H1 (cell line): ENCODE results near the gene GABRD. TPM values are rescaled to one million over a fixed set of nuclear protein-coding genes. Genes with fewer than 3 reads are reported as not detected.

Experiments used
- CTCF ChIA-PET: fragments of 300-600 bp; sonication (Branson Sonifier 250); formaldehyde crosslinking; loops from one replicate; lab custom pipeline; 2021; ENCODE audit not compliant: partially characterized antibody; lab: Charles Lee
- POLR2A ChIA-PET: fragments of 300-600 bp; sonication (Branson Sonifier 250); formaldehyde crosslinking; loops from one replicate; lab custom pipeline; 2021; ENCODE audit warnings: inconsistent platforms; ENCODE audit not compliant: partially characterized antibody; lab: Charles Lee
- DNase-seq, 2 experiments: peaks; one replicate each; pipeline versions ENCODE4 v3.0.0 to v3.0.0-alpha.2; 2010 to 2022; ENCODE audit warnings: low spot score in 2 of 2, low read depth in 1 of 2, mixed read lengths in 1 of 2
- FAIRE-seq: peaks from 2 replicates; lab custom pipeline; 2011; peaks lifted over from hg19 to GRCh38; lab: Jason Lieb, UNC
- H2AFZ ChIP-seq: 2 replicates; pipeline ENCODE4 v1.8.1; 2012; ENCODE audit warnings: low read length, inconsistent platforms
- H2AK5ac ChIP-seq: 2 replicates; pipeline ENCODE4 v1.6.1; 2013; ENCODE audit warnings: low read depth, low read length
- H2BK120ac ChIP-seq: replicated peaks from 2 replicates; pipeline ENCODE3; 2013; ENCODE audit warnings: low read depth, low read length, inconsistent platforms
- H2BK12ac ChIP-seq: 2 replicates; pipeline ENCODE4 v1.6.1; 2013; ENCODE audit warnings: low read depth, low read length
- H2BK15ac ChIP-seq: 2 replicates; pipeline ENCODE4 v1.6.1; 2013; ENCODE audit warnings: low read length
- H2BK20ac ChIP-seq: 2 replicates; pipeline ENCODE4 v1.6.1; 2013; ENCODE audit warnings: low read length
- H2BK5ac ChIP-seq: 2 replicates; pipeline ENCODE4 v1.6.1; 2013; ENCODE audit warnings: low read depth, low read length
- H3K14ac ChIP-seq: 2 replicates; pipeline ENCODE4 v1.6.1; 2013; ENCODE audit warnings: inconsistent platforms; ENCODE audit not compliant: insufficient read length
- H3K18ac ChIP-seq: 2 replicates; pipeline ENCODE4 v1.6.1; 2013; ENCODE audit warnings: low read length; ENCODE audit errors: extremely low read depth
- H3K23ac ChIP-seq: 2 replicates; pipeline ENCODE4 v1.6.1; 2013; ENCODE audit warnings: inconsistent platforms; ENCODE audit not compliant: insufficient read length
- H3K23me2 ChIP-seq: 2 replicates; pipeline ENCODE4 v1.6.1; 2013; ENCODE audit warnings: low read depth, low read length
- H3K27ac ChIP-seq: 2 replicates; pipeline ENCODE4 v1.6.1; 2011; ENCODE audit warnings: low read depth, low read length, inconsistent platforms
- H3K27me3 ChIP-seq, 4 experiments: replicated peaks in 1 of 4; 1 replicate in 1 of 4; 2 replicates in 3 of 4; pipeline versions ENCODE4 v1.6.1 to v1.8.1; 2011 to 2013; ENCODE audit warnings: low read length in 3 of 4, mild to moderate bottlenecking in 3 of 4, inconsistent platforms in 2 of 4, mixed read lengths in 2 of 4, moderate library complexity in 1 of 4; ENCODE audit not compliant: control insufficient read depth in 3 of 4, insufficient read depth in 3 of 4; ENCODE audit errors: extremely low read depth in 1 of 4
- H3K36me3 ChIP-seq, 4 experiments: 2 replicates each; pipeline versions ENCODE4 v1.6.1 to v1.8.1; 2011 to 2013; ENCODE audit warnings: mild to moderate bottlenecking in 4 of 4, low read length in 3 of 4, moderate library complexity in 2 of 4, control low read depth in 1 of 4, inconsistent platforms in 1 of 4; ENCODE audit not compliant: insufficient read depth in 4 of 4, control insufficient read depth in 2 of 4
- H3K4ac ChIP-seq: replicated peaks from 2 replicates; pipeline ENCODE3; 2013; ENCODE audit warnings: low read length, low read depth, mixed read lengths, inconsistent platforms; ENCODE audit not compliant: insufficient read length
- H3K4me1 ChIP-seq, 4 experiments: replicated peaks in 1 of 4; 1 replicate in 1 of 4; 2 replicates in 3 of 4; pipeline versions ENCODE4 v1.6.1 to v1.8.1; 2011 to 2013; ENCODE audit warnings: low read length in 3 of 4, inconsistent platforms in 2 of 4, mixed read lengths in 1 of 4; ENCODE audit not compliant: insufficient read depth in 4 of 4, control insufficient read depth in 3 of 4
- H3K4me2 ChIP-seq, 2 experiments: 2 replicates each; pipeline versions ENCODE4 v1.6.1 to v1.8.1; 2011 to 2013; ENCODE audit warnings: low read depth in 2 of 2, low read length in 2 of 2, control low read depth in 1 of 2, inconsistent platforms in 1 of 2, mild to moderate bottlenecking in 1 of 2; ENCODE audit not compliant: insufficient read depth in 1 of 2
- H3K4me3 ChIP-seq, 4 experiments: fragments of 200-600, 300-600 bp in 1 of 4; sonication (generic), shearing (Covaris generic), sonication (Bioruptor Twin) in 1 of 4; 2 replicates each; pipeline versions ENCODE4 v1.5.1 to v1.8.1; 2011 to 2016; ENCODE audit warnings: low read length in 4 of 4, low read depth in 3 of 4, control low read depth in 2 of 4, inconsistent platforms in 2 of 4, mild to moderate bottlenecking in 2 of 4, mixed read lengths in 1 of 4, moderate library complexity in 1 of 4; ENCODE audit not compliant: insufficient read depth in 2 of 4; ENCODE audit errors: extremely low read depth in 1 of 4
- H3K56ac ChIP-seq: replicated peaks from 2 replicates; pipeline ENCODE3; 2013; ENCODE audit warnings: low read depth, mild to moderate bottlenecking, mixed read lengths, low read length, inconsistent platforms; ENCODE audit not compliant: insufficient read length
- H3K79me1 ChIP-seq: 2 replicates; pipeline ENCODE4 v1.6.1; 2013; ENCODE audit warnings: low read depth, low read length, control low read depth
- H3K79me2 ChIP-seq, 2 experiments: 2 replicates each; pipeline versions ENCODE4 v1.6.1 to v1.8.1; 2012 to 2013; ENCODE audit warnings: low read length in 2 of 2, mild to moderate bottlenecking in 2 of 2, inconsistent platforms in 1 of 2; ENCODE audit not compliant: insufficient read depth in 2 of 2, control insufficient read depth in 1 of 2
- H3K9ac ChIP-seq, 4 experiments: replicated peaks in 1 of 4; 1 replicate in 1 of 4; 2 replicates in 3 of 4; pipeline versions ENCODE4 v1.6.1 to v1.8.1; 2011 to 2013; ENCODE audit warnings: low read depth in 3 of 4, low read length in 3 of 4, control low read depth in 2 of 4, mild to moderate bottlenecking in 2 of 4, moderate library complexity in 2 of 4, inconsistent platforms in 1 of 4; ENCODE audit errors: extremely low read depth in 1 of 4
- H3K9me3 ChIP-seq, 2 experiments: 2 replicates each; pipeline versions ENCODE4 v1.6.1 to v1.8.1; 2012 to 2013; ENCODE audit warnings: mild to moderate bottlenecking in 2 of 2, moderate library complexity in 2 of 2, control low read depth in 1 of 2, inconsistent platforms in 1 of 2, low read depth in 1 of 2, low read length in 1 of 2, mixed read lengths in 1 of 2; ENCODE audit not compliant: insufficient read depth in 2 of 2
- H4K20me1 ChIP-seq, 2 experiments: replicated peaks in 1 of 2; 2 replicates each; pipeline versions ENCODE3 to v1.8.1; 2011 to 2013; ENCODE audit warnings: inconsistent platforms in 2 of 2, low read length in 2 of 2, mild to moderate bottlenecking in 1 of 2; ENCODE audit not compliant: insufficient read depth in 2 of 2, control insufficient read depth in 1 of 2
- H4K5ac ChIP-seq: 2 replicates; pipeline ENCODE4 v1.6.1; 2013; ENCODE audit warnings: low read length, low read depth, mixed read lengths, inconsistent platforms; ENCODE audit not compliant: insufficient read length
- H4K8ac ChIP-seq: 2 replicates; pipeline ENCODE4 v1.8.0; 2013; ENCODE audit warnings: mild to moderate bottlenecking, moderate library complexity, low read length, inconsistent platforms; ENCODE audit not compliant: insufficient read depth; ENCODE audit errors: extremely low read depth
- H4K91ac ChIP-seq: replicated peaks from 2 replicates; pipeline ENCODE3; 2013; ENCODE audit warnings: low read length, mixed read lengths, inconsistent platforms; ENCODE audit not compliant: insufficient read length
- BACH1 ChIP-seq: IDR thresholded peaks from 2 replicates; pipeline ENCODE4 v1.6.1; 2012; ENCODE audit warnings: low read length, improper control_type of control experiment
- BRCA1 ChIP-seq: IDR thresholded peaks from 2 replicates; pipeline ENCODE4 v1.6.1; 2012; ENCODE audit warnings: low read depth, low read length, improper control_type of control experiment
- CBX5 ChIP-seq: fragments of 300-800, 300-1000 bp; sonication (generic); IDR thresholded peaks from 2 replicates; pipeline ENCODE4 v1.7.1; 2016; ENCODE audit warnings: antibody characterized with exemption, low read length, low read depth
- CTBP2 ChIP-seq: IDR thresholded peaks from 2 replicates; pipeline ENCODE4 v1.7.0; 2011; ENCODE audit warnings: borderline replicate concordance, mild to moderate bottlenecking, moderate library complexity, mixed read lengths, low read length; ENCODE audit not compliant: insufficient read depth, insufficient read length
- JUND ChIP-seq: IDR thresholded peaks from 2 replicates; pipeline ENCODE4 v1.6.1; 2011; ENCODE audit warnings: mild to moderate bottlenecking, improper control_type of control experiment, low read length
- KDM4A ChIP-seq: IDR thresholded peaks from one replicate; pipeline ENCODE4 v1.7.1; 2012; ENCODE audit warnings: low read depth, mild to moderate bottlenecking, moderate library complexity, low read length, inconsistent platforms; ENCODE audit not compliant: severe bottlenecking
- POLR2AphosphoS5 ChIP-seq: IDR thresholded peaks from 2 replicates; pipeline ENCODE4 v1.6.1; 2011; ENCODE audit warnings: low read depth, low read length
- RNF2 ChIP-seq: fragments of 200-900, 300-1000 bp; sonication (generic); IDR thresholded peaks from 2 replicates; pipeline ENCODE4 v1.7.1; 2016; ENCODE audit warnings: borderline replicate concordance, low read depth, mild to moderate bottlenecking, antibody characterized with exemption, low read length; ENCODE audit not compliant: poor library complexity, severe bottlenecking; ENCODE audit errors: missing control alignments
- SP1 ChIP-seq: IDR thresholded peaks from 2 replicates; pipeline ENCODE4 v1.6.1; 2011; ENCODE audit warnings: low read depth, low read length
- SRF ChIP-seq: IDR thresholded peaks from 2 replicates; pipeline ENCODE4 v1.6.1; 2011; ENCODE audit warnings: mild to moderate bottlenecking, low read depth, low read length, moderate library complexity
- YY1 ChIP-seq: IDR thresholded peaks from 2 replicates; pipeline ENCODE4 v1.6.1; 2011; ENCODE audit warnings: low read depth, mild to moderate bottlenecking, low read length
- WGBS, 2 experiments: shearing (Covaris generic) in 1 of 2; methylation state at CpG; one replicate each; pipeline versions ENCODE4 v1.1.6 to v1.1.7; 2013 to 2015; ENCODE audit warnings: low lambda C conversion rate in 2 of 2, mixed read lengths in 2 of 2, inconsistent platforms in 1 of 2, low coverage in 1 of 2, missing lambda C conversion rate in 1 of 2; ENCODE audit not compliant: insufficient replicate concordance in 2 of 2, insufficient coverage in 1 of 2, insufficient read length in 1 of 2; ENCODE audit errors: extremely low coverage in 1 of 2, missing lambda C conversion rate in 1 of 2; 5-methylcytosine and 5-hydroxymethylcytosine counted together
- polyA plus RNA-seq, 7 experiments: library from polyadenylated mRNA; depleted of rRNA in 3 of 7; stranded (reverse) in 5 of 7; unstranded in 2 of 7; fragments of >200 nt in 5 of 7; fragments of 200-250 nt in 2 of 7; gene quantifications; 1 replicate in 5 of 7; 2 replicates in 1 of 7; 4 replicates in 1 of 7; pipeline versions ENCODE4 v1.2.1 to v1.2.3, GENCODE V29; 2011 to 2013; ENCODE audit warnings: missing spikeins in 2 of 7, mixed read lengths in 2 of 7
- total RNA-seq: library from RNA; stranded (reverse); fragmentation: NEBNext Ultra II Directional; extraction: Animal tissue kit (Norgen Biotek cat#: 25700); gene quantifications from 2 replicates; pipeline ENCODE4 v1.2.1, GENCODE V29; 2021

The GABRD gene
- total and polyA plus RNA-seq, 2 of the 8 experiments (the other 6 are each of a cell fraction or from before 2014, with no cell fraction given) = 1.8 to 3.0 TPM

GRCh38 chr1:2018217-2019171, 651 bp upstream of the GABRD start:
- H3K18ac ChIP-seq = no peak overlapping the region
- 24% methylated on average over 31 of the region's 48 CpGs; no CpG with 5 or more reads in 1 of the 2 experiments for WGBS, 2 experiments
- H2AFZ ChIP-seq = peak overlapping the region; percentile 17; the same call in 1 of the 2 replicates
- H4K20me1 ChIP-seq = peaks cover 0 to 4% of the 10 kb centered on the region in 2 experiments
- no peak overlapping the region for H2AK5ac ChIP-seq
- peaks cover 7% of the 10 kb centered on the region; the same call in 1 of the 2 replicates for H3K23me2 ChIP-seq
- FAIRE-seq (no peak), DNase-seq (peak in 1 of 2 experiments; percentile 70)
- H3K9me3 ChIP-seq = no peaks in the 10 kb centered on the region
- peak overlapping the region; percentile 46 to 85 for H3K4me2 ChIP-seq
- H2BK5ac ChIP-seq = no peak overlapping the region; the same call in 1 of the 2 replicates
- no peak overlapping the region for H4K91ac ChIP-seq
- H3K4me3 ChIP-seq = peak overlapping the region; percentile 24 to 65 (median 36); a peak in 7 of 8 replicates
- no peak overlapping the region for H3K4ac ChIP-seq
- H2BK15ac ChIP-seq = peak overlapping the region; percentile 29; the same call in 1 of the 2 replicates
- H3K79me1 ChIP-seq = no peaks in the 10 kb centered on the region
- H3K27ac ChIP-seq = no peak overlapping the region
- H4K5ac ChIP-seq = no peak overlapping the region
- no peaks in the 10 kb centered on the region for H3K36me3 ChIP-seq
- CTCF ChIA-PET = interaction anchor here (1.0 to 8.0 kb wide), 6 partner anchors 9 to 77 kb away, joined by 3 to 66 read pairs (median 4); no protein-coding TSS in a partner anchor
- TF ChIP-seq BRCA1 = no peak
- peak; percentile 55 for TF ChIP-seq KDM4A
- no peak for TF ChIP-seq CTBP2
- TF ChIP-seq SP1 = no peak
- TF ChIP-seq YY1 = peak; percentile 23; the same call in 1 of the 2 replicates
- no peak for TF ChIP-seq JUND
- TF ChIP-seq POLR2AphosphoS5 = no peak
- TF ChIP-seq BACH1 = no peak
- no peak for TF ChIP-seq CBX5
- no peak for TF ChIP-seq SRF
- TF ChIP-seq RNF2 = no peak
- no peak overlapping the region for H3K23ac ChIP-seq
- no peak overlapping the region for H2BK12ac ChIP-seq
- H3K4me1 ChIP-seq = peaks cover 0 to 10% (median 3%) of the 10 kb centered on the region in 4 experiments; a peak in 5 of 7 replicates
- H3K56ac ChIP-seq = no peak overlapping the region
- H4K8ac ChIP-seq = peak overlapping the region; percentile 82
- POLR2A ChIA-PET = interaction anchor here (1.4 to 3.7 kb wide), 3 partner anchors 11 to 58 kb away, joined by 4 to 11 read pairs (median 4); no protein-coding TSS in a partner anchor
- H3K79me2 ChIP-seq = no peaks in the 10 kb centered on the region
- no peak overlapping the region for H2BK120ac ChIP-seq
- H3K27me3 ChIP-seq = peaks cover 3 to 19% (median 14%) of the 10 kb centered on the region in 4 experiments
- H3K9ac ChIP-seq = no peak overlapping the region
- H2BK20ac ChIP-seq = no peak overlapping the region
- no peak overlapping the region for H3K14ac ChIP-seq
